NCI-H748 (cell line): Measurements from ENCODE around the gene GDF7.

Experiments used
- DNase-seq: peaks from one replicate; lab custom pipeline; 2025; ENCODE audit not compliant: unreplicated experiment; lab: John Stamatoyannopoulos, UW

Gene GDF7

DNA sequence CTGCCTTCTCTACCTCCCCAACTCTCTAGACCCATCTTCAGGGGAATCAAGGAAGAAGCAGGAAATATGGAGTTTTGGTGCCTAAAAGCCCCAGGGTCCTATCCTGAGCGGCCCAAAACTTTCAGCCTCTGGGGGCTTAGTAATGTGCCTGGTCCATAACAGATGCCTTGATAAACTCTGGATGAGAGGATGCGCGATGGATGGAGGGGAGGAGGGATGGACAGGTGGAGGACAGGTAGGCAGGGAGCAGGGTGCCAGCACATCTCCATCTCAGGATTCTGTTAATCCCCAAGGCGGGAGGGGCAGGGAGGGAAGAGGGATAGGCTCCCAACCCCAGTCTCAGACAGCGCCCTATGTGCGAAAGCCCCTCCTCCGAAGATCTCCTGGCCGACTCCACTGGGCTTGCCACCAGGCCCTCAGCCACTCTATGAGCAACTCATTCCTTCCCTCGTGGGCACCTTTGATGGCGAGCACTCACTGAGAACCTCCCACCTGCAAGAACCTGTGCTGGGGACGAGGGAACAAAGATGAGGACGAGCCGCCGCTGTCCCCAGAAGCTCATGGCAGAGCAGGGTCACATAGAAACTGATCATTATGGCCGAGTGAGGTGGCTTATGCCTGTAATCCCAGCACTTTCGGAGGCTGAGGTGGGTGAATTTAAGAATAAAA is 39.1 kb upstream of the GDF7 start:
- DNase-seq, result no peak

DNA sequence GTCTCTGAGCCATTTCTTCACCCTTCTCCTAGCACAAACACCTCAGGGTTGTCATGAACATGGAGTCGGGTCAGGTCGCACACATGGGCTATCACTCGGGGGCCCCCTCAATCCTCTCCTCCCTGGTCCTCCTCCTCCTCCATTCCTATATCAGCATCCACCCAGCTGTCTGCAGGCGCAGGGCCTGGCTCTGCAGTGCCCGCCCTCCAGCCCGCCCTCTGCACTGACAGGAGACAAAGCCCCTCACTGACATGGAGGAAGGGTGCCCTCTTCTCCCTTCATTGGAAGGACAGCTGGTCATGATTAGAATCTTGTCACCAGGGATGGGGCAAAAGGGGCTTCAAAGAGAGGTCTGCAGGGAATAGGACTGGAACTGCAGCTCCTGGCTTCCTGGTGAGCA is 37.8 kb upstream of the GDF7 start:
- no peak for DNase-seq

DNA sequence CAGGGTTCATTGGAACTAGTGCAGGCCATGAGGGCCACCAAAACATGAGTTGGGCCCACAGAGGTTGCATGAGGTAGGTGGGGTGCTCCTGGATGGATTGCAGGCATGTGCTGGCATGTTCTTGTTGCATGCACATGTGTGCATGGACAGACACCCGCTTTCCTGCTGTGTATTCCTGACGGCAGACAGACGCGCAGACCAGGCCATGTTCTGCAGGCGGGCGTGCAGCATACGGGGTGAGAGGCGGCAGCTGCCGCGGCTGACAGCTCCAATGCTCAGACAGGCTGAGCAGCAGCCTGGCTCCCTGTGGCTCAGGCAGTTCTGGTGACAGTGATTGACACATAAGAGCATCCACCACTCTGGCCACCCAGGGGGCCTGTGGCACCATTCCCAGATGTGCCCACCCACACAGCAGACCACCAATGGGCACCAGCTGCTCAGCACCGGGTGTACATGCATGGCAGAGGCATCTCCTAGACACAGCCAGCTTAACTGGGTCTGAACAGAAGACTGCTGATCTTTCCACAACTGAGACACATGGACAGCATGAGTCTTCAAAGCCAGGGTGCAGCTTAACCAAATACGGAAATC is 37.3 kb upstream of the GDF7 start:
- DNase-seq, result no peak

- no peak for DNase-seq
These were observed 36.0 kb upstream of the GDF7 start for GRCh38 chr2:20630967-20631366.

GRCh38 chr2:20631617-20632307 is 35.2 kb upstream of the GDF7 start:
- no peak for DNase-seq

DNA sequence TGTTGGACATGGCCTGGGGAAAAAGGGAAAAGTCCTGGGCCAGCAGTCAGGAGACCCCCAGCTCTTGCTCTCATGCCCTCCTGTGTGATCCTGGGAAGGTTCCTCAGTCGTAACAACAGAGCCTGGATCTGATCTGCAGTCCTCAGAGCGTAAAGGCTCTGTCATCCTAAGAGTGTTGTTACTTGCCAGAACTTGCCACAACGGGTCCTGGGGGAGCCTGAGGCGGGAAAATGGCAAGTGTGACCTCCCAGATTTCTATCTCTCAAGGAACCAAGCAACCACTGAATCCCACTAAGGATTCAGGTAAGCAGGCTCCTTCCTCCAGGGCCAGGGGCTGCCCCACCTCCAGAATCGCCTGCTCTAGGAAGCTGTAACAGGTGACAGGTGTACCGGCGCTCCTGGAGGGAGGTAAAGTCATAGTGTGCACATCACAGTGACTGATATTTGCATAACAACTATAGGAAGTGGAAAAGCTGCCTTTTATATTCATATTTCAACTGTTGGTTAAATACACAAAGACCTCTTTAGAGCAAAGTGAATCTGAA is 34.4 kb upstream of the GDF7 start:
- no peak for DNase-seq

DNA sequence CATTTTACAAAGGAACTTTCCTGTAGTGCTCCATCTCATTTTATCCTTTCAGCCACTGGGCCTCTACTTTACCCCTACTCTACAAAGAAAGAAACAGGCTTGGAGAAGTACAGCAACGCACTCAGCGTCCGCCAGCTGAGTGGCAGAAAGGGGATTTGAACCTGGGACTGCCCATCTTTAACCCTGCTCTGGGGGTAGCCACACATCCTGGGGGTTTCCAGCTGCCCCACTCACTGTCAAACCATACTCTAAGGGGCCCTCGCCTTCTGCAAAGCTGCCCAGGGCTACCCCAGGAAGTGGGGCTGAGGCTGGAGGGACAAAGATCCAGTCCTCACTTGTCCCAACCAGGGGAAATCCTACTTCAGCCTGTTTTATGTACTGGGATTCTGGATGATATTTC is 33.9 kb upstream of the GDF7 start:
- DNase-seq, result no peak

DNA sequence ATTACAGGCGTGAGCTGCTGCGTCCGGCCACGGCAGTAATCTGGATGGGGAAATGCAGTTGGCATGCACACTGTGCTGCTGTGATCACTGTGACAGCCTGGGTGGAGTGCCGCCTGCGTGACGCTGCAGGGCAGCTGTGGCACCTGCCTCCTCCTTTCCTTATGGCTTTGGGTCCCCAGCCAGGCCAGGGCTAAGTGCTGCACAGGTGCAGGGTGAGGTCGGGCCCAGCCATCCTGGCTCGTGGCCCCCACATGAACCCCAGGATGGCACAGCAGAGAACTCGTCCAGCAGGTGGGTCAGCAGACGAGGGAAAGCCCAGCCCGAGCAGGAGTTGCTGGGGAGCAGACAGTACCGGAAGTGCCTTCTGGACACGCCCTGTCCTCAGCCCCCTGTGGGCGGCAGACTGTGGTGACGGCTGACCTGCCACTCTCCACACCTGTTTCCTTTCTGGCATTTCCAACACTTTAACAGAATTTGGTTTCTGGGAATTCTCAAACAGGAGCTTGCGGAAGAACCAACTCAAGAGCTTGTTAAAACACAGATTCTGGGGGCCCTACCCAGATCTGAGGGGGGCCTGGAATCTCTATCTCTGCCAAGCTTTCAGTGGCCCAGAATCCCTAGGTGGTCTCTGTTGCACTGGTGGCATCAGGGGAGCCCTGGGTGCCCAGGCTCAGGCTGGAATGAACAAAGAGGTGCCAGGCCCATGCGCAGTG is 33.0 kb upstream of the GDF7 start:
- peak; percentile 81 for DNase-seq

DNA sequence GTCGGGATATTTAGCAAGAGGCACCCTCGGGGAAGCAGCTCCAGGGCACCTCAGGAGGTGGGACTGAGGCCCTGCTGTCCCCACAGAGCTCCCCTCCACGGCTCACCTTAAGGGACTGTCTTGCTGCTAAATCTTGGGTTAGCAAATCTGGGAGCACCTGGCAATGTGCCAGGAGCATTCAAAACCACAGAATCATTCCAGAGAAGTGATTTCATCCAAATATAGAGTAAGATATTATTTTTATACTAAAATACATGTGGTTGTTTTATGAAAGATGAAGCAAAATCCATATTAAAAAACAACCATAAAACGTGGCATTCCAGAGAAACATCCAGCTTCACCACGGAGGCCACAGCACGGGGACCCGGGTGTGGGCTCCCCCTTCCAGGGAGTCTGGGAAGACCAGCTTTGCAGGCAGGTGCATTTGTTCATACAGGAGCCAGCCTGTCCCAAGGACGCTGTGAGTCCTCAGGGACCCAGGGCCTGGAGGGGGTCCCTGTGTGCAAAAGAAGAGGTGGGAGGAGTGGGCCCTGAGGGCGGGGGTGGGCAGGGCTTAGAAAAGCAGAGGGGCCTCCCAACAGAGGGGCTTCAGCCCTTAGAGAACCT is 32.3 kb upstream of the GDF7 start:
- DNase-seq, result no peak

GRCh38 chr2:20635113-20635510 is 31.8 kb upstream of the GDF7 start:
- peak; percentile 30 for DNase-seq

GRCh38 chr2:20635675-20636584 is 31.0 kb upstream of the GDF7 start:
- peak; percentile 83 for DNase-seq

DNA sequence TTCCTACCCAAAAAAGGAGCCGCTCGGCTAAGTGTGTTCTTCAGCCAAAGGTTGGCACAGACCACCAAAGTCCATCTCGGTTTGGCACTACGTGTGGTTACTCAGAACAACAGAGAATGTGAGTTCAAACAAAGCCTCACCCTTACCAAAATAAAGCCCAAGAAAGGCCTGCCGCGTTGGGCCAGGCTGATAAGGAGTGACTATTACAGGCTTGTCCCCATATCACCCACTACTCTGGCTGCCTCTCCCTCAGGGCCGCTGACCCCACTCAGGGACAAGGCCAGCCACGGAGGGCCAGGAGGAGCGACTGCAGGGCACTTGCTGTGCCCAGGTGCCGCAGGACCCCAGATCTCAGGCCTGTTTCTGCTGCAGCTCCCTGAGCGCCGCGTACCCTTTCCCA is 29.8 kb upstream of the GDF7 start:
- no peak for DNase-seq

- DNase-seq, result no peak
These were observed 28.9 kb upstream of the GDF7 start for GRCh38 chr2:20638014-20638413.

DNA sequence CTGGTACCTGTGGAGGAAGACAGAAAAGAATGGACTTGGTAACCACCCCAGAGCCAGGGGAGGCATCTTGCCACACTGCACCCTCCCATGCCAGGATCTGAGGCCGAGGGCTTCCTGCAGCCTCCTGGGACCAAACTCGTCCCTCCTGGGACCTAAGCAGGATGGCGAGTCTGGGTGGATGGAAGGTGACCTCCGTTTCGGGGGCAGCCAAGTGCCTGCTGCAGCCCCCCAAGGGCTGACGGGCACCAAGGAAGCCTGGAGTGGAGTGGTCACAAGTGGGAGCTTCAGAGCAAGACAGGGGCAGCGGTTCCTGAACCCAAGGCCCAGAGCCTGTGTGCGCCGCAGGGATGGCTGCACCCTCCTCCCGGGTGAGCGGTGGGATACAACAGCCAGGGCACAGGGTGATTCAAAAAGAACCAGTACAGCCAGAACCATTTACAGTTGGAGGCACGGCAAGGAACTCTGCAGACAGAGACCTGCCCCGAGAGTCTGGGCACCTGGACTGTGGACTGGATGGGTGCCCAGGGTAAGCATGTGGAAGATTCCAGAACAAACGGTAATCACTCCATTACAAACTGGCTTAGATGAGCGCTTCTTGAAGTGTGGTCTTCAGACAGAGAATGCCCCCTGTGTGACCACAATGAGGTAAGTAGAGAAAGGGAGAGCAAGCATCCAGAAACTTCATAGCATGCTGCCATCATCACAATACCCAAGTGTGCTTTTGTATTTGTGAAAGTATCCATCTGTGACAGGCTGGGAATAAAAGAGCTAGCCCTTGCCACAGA is 28.1 kb upstream of the GDF7 start:
- no peak for DNase-seq

GRCh38 chr2:20640411-20641122 is 26.4 kb upstream of the GDF7 start:
- DNase-seq, result no peak

- DNase-seq, result no peak
These were observed 25.6 kb upstream of the GDF7 start for GRCh38 chr2:20641123-20641985.

DNA sequence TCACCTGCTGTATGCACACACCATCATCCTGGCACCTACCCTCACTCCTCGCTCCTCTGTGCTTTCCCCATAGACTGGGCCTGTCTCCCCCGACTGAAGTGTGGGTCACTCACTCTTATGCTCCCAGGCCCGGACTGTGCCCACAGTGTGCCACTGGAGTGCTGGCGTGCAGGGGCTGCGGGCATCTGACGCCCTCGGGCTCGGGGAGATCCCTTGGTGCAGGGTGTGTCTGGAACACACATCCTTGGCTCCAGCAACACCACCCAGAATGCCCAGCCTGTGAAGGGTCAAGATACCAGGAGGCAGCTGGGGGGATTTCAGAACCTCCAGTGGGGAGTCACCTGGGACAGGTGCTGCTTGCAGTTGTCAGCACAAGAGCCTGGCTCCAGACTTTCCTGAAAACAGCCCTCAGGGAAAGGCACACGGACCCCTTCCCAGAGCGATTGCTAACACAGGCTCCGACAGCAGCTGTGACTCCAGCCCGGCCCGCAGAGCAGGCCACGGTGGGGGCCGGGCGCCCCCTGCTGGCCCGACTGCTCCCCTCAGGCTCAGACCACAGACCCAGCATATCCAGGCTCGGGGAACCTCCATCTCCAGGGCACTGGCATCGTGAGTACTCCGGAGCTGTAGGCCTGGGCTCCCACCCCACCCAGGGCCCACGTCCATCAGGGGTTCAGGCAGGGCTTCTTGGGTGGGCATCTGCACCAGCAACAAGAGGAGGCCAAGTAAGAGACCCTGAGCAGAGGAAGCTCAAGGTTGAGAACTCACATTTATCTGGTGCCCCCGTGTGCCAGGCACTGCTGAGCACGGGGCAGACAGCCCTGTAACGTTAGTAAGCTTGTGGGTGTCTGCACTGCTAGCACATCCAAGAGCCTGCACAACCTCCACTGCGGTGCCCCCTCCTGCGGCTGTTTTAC is 24.6 kb upstream of the GDF7 start:
- peak; percentile 64 for DNase-seq
